Measurements from ENCODE around the gene PLB1. TPM values are rescaled to one million over a fixed set of nuclear protein-coding genes. Genes with fewer than 3 reads are reported as not detected.

Gene PLB1
- total RNA-seq, 2 experiments from 2014 or later, result not detected

- Histone ChIP-seq H2AFZ (ENCODE audit: low read length) (no peak overlapping the region), H3K27ac (ENCODE audit: low read depth, low read length, poor library complexity, severe bottlenecking) (no peak overlapping the region), H4K20me1 (ENCODE audit: insufficient read depth, low read length) (no peaks in the 10 kb centered on the region), H3K4me1 (ENCODE audit: insufficient read depth, low read length, poor library complexity, severe bottlenecking) (no peaks in the 10 kb centered on the region), H3K9me2 (ENCODE audit: insufficient read depth, low read length) (no peaks in the 10 kb centered on the region), H3K4me2 (ENCODE audit: low read length) (no peak overlapping the region), H3K9me3 (ENCODE audit: low read length) (no peaks in the 10 kb centered on the region), H3K36me3 (ENCODE audit: insufficient read depth, low read length) (no peaks in the 10 kb centered on the region), H3K4me3 (ENCODE audit: low read depth, low read length, poor library complexity, severe bottlenecking) (no peak overlapping the region), H3K79me2 (ENCODE audit: insufficient read depth, low read depth, low read length) (no peaks in the 10 kb centered on the region)
- BruUV-seq (replicated peaks), result no TSS peak
- intact Hi-C loops (cut with micrococcal nuclease; ENCODE audit: unreplicated experiment), result no loop called here
- DNase-seq (ENCODE audit: low spot score), result no peak
- ChIA-PET CTCF (ENCODE audit: unreplicated experiment) (no interaction called here), POLR2A (no interaction called here)
- TF ChIP-seq EZH2phosphoT487 (IDR thresholded peaks at IDR 0.05; ENCODE audit: borderline replicate concordance, low read depth, low read length) (no peak), CTCF (conservative IDR thresholded peaks at IDR 0.05; ENCODE audit: low read length) (no peak)
Measured at GRCh38 chr2:28581312-28581711, 85.5 kb downstream of the PLB1 start.

DNA sequence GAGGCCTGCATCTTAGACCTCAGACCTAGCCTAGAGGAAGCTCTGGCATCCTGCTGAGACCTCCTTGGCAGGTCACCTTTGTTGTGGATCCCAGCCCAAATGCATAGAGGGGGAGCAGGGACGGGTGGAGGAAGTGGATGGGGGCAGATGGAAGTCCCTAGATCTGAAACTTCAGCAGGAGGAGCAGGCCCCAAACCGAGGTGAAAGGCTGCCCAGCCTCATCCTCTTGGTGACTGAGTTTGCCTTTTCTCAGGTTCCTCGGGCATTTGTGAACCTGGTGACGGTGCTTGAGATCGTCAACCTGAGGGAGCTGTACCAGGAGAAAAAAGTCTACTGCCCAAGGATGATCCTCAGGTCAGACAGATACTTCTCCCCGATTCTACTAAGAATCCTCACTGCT is 86.3 kb downstream of the PLB1 start:
- intact Hi-C loops (cut with micrococcal nuclease; ENCODE audit: unreplicated experiment), result no loop called here
- H3K4me2 ChIP-seq (ENCODE audit: low read length), result no peak overlapping the region
- H2AFZ ChIP-seq (ENCODE audit: low read length), result no peak overlapping the region
- H4K20me1 ChIP-seq (ENCODE audit: insufficient read depth, low read length), result no peaks in the 10 kb centered on the region
- H3K9me3 ChIP-seq (ENCODE audit: low read length), result no peaks in the 10 kb centered on the region
- H3K9me2 ChIP-seq (ENCODE audit: insufficient read depth, low read length), result no peaks in the 10 kb centered on the region
- POLR2A ChIA-PET, result no interaction called here
- DNase-seq (ENCODE audit: low spot score), result no peak
- H3K36me3 ChIP-seq (ENCODE audit: insufficient read depth, low read length), result no peaks in the 10 kb centered on the region
- no peaks in the 10 kb centered on the region for H3K79me2 ChIP-seq (ENCODE audit: insufficient read depth, low read depth, low read length)
- CTCF ChIA-PET (ENCODE audit: unreplicated experiment), result no interaction called here
- no peak for TF ChIP-seq CTCF (conservative IDR thresholded peaks at IDR 0.05; ENCODE audit: low read length)
- TF ChIP-seq EZH2phosphoT487 (IDR thresholded peaks at IDR 0.05; ENCODE audit: borderline replicate concordance, low read depth, low read length), result no peak
- no peak overlapping the region for H3K4me3 ChIP-seq (ENCODE audit: low read depth, low read length, poor library complexity, severe bottlenecking)
- H3K27ac ChIP-seq (ENCODE audit: low read depth, low read length, poor library complexity, severe bottlenecking), result no peak overlapping the region
- no TSS peak for BruUV-seq (replicated peaks)
- H3K4me1 ChIP-seq (ENCODE audit: insufficient read depth, low read length, poor library complexity, severe bottlenecking), result peaks cover 4% of the 10 kb centered on the region

- no TSS peak for BruUV-seq (replicated peaks)
- no peak for DNase-seq (ENCODE audit: low spot score)
- POLR2A ChIA-PET, result interaction anchor here (0.6 kb wide), 1 partner anchor 287 kb away, joined by 3 read pairs; no protein-coding TSS in a partner anchor
Measured at GRCh38 chr2:28582595-28582994, 86.7 kb downstream of the PLB1 start.

More at GRCh38 chr2:28582595-28582994, 86.7 kb downstream of the PLB1 start:
- H3K9me3 ChIP-seq (ENCODE audit: low read length), result no peaks in the 10 kb centered on the region
- no peak overlapping the region for H2AFZ ChIP-seq (ENCODE audit: low read length)
- no peak overlapping the region for H3K4me3 ChIP-seq (ENCODE audit: low read depth, low read length, poor library complexity, severe bottlenecking)
- no peaks in the 10 kb centered on the region for H3K9me2 ChIP-seq (ENCODE audit: insufficient read depth, low read length)
- no peak overlapping the region for H3K4me2 ChIP-seq (ENCODE audit: low read length)
- H3K36me3 ChIP-seq (ENCODE audit: insufficient read depth, low read length), result no peaks in the 10 kb centered on the region
- H3K79me2 ChIP-seq (ENCODE audit: insufficient read depth, low read depth, low read length), result no peaks in the 10 kb centered on the region
- TF ChIP-seq CTCF (conservative IDR thresholded peaks at IDR 0.05; ENCODE audit: low read length) (no peak), EZH2phosphoT487 (IDR thresholded peaks at IDR 0.05; ENCODE audit: borderline replicate concordance, low read depth, low read length) (no peak)
- peaks cover 6% of the 10 kb centered on the region for H3K4me1 ChIP-seq (ENCODE audit: insufficient read depth, low read length, poor library complexity, severe bottlenecking)
- no peak overlapping the region for H3K27ac ChIP-seq (ENCODE audit: low read depth, low read length, poor library complexity, severe bottlenecking)
- intact Hi-C loops (cut with micrococcal nuclease; ENCODE audit: unreplicated experiment), result no loop called here
- no peaks in the 10 kb centered on the region for H4K20me1 ChIP-seq (ENCODE audit: insufficient read depth, low read length)
- CTCF ChIA-PET (ENCODE audit: unreplicated experiment), result no interaction called here
